Neuronal stem cell (in vitro differentiated cells): ENCODE results near the gene NUDCD2.

Experiments
- DNase-seq: peaks from one replicate; pipeline ENCODE4 v3.0.0-alpha.2; 2013; ENCODE audit warnings: low spot score
- H2AFZ ChIP-seq: one replicate; pipeline ENCODE4 v1.6.1; 2013; ENCODE audit warnings: mild to moderate bottlenecking, low read length, inconsistent platforms
- H2AK5ac ChIP-seq: 2 replicates; pipeline ENCODE4 v1.6.1; 2013; ENCODE audit warnings: low read depth, mild to moderate bottlenecking, inconsistent platforms, low read length, moderate library complexity, mixed read lengths
- H2BK120ac ChIP-seq: 2 replicates; pipeline ENCODE4 v1.6.1; 2013; ENCODE audit warnings: low read depth, mild to moderate bottlenecking, inconsistent platforms, low read length, moderate library complexity, mixed read lengths
- H2BK12ac ChIP-seq: one replicate; pipeline ENCODE4 v1.6.1; 2013; ENCODE audit warnings: low read length, inconsistent platforms
- H2BK15ac ChIP-seq: 2 replicates; pipeline ENCODE4 v1.6.1; 2013; ENCODE audit warnings: mild to moderate bottlenecking, low read length, inconsistent platforms, mixed read lengths
- H2BK5ac ChIP-seq: one replicate; pipeline ENCODE4 v1.6.1; 2013; ENCODE audit warnings: inconsistent platforms, mild to moderate bottlenecking, low read length, moderate library complexity
- H3K14ac ChIP-seq: one replicate; pipeline ENCODE4 v1.6.1; 2013; ENCODE audit warnings: low read length, inconsistent platforms
- H3K18ac ChIP-seq: 2 replicates; pipeline ENCODE4 v1.6.1; 2013; ENCODE audit warnings: low read length, inconsistent platforms
- H3K23ac ChIP-seq: 2 replicates; pipeline ENCODE4 v1.6.1; 2013; ENCODE audit warnings: low read depth, mild to moderate bottlenecking, mixed read lengths, low read length, inconsistent platforms; ENCODE audit not compliant: poor library complexity
- H3K27ac ChIP-seq: replicated peaks from 3 replicates; pipeline ENCODE4 v1.5.1; 2013; ENCODE audit warnings: low read length, inconsistent platforms
- H3K27me3 ChIP-seq, 3 experiments: 2 replicates each; pipeline ENCODE4 v1.6.1; 2013; ENCODE audit warnings: low read length in 3 of 3, mild to moderate bottlenecking in 2 of 3, inconsistent platforms in 1 of 3, low read depth in 1 of 3, mixed read lengths in 1 of 3, moderate library complexity in 1 of 3; ENCODE audit not compliant: control insufficient read depth in 3 of 3, insufficient read depth in 3 of 3
- H3K36me3 ChIP-seq, 2 donors: replicated peaks in 1 of 2; 2 replicates each; pipeline ENCODE4 v1.6.1; 2013; ENCODE audit warnings: low read length in 2 of 2; ENCODE audit not compliant: control insufficient read depth in 2 of 2, insufficient read depth in 2 of 2
- H3K4ac ChIP-seq: 2 replicates; pipeline ENCODE4 v1.6.1; 2013; ENCODE audit warnings: inconsistent platforms, mild to moderate bottlenecking, low read length, moderate library complexity
- H3K4me1 ChIP-seq, 2 donors: 1 replicate in 1 of 2; 2 replicates in 1 of 2; pipeline ENCODE4 v1.6.1; 2013; ENCODE audit warnings: low read length in 2 of 2, low read depth in 1 of 2; ENCODE audit not compliant: control insufficient read depth in 2 of 2, insufficient read depth in 1 of 2
- H3K4me2 ChIP-seq: one replicate; pipeline ENCODE4 v1.6.1; 2013; ENCODE audit warnings: mild to moderate bottlenecking, low read length, inconsistent platforms; ENCODE audit not compliant: insufficient read depth, poor library complexity, severe bottlenecking
- H3K4me3 ChIP-seq, 2 donors: 2 replicates each; pipeline ENCODE4 v1.5.1; 2013; ENCODE audit warnings: low read length in 2 of 2, mild to moderate bottlenecking in 2 of 2, inconsistent platforms in 1 of 2, moderate library complexity in 1 of 2
- H3K79me1 ChIP-seq: one replicate; pipeline ENCODE4 v1.6.1; 2013; ENCODE audit warnings: low read depth, mild to moderate bottlenecking, inconsistent platforms, low read length, moderate library complexity
- H3K9ac ChIP-seq: one replicate; pipeline ENCODE4 v1.6.1; 2013; ENCODE audit warnings: mild to moderate bottlenecking, low read depth, low read length, inconsistent platforms; ENCODE audit not compliant: poor library complexity
- H3K9me3 ChIP-seq, 2 donors: replicated peaks in 1 of 2; 2 replicates each; pipeline versions ENCODE3 to v1.6.1; 2013; ENCODE audit warnings: low read length in 2 of 2, mild to moderate bottlenecking in 2 of 2, inconsistent platforms in 1 of 2, low read depth in 1 of 2, mixed read lengths in 1 of 2, moderate library complexity in 1 of 2; ENCODE audit not compliant: control insufficient read depth in 2 of 2, insufficient read depth in 1 of 2
- H4K8ac ChIP-seq: one replicate; pipeline ENCODE4 v1.6.1; 2013; ENCODE audit warnings: low read depth, mild to moderate bottlenecking, inconsistent platforms, low read length, moderate library complexity
- H4K91ac ChIP-seq: one replicate; pipeline ENCODE4 v1.6.1; 2013; ENCODE audit warnings: low read length, low read depth, mild to moderate bottlenecking, inconsistent platforms; ENCODE audit not compliant: poor library complexity
- WGBS, 2 donors: extraction: QIAGEN DNeasy Blood & Tissue Kit; methylation state at CpG; one replicate each; pipeline ENCODE4 v1.1.7; 2013; ENCODE audit warnings: missing lambda C conversion rate in 2 of 2, mixed read lengths in 1 of 2; ENCODE audit not compliant: insufficient read length in 2 of 2, insufficient replicate concordance in 1 of 2; ENCODE audit errors: extremely low coverage in 2 of 2; 5-methylcytosine and 5-hydroxymethylcytosine counted together

Gene NUDCD2

GRCh38 chr5:163478126-163478981 lies 18.5 kb upstream of the NUDCD2 start:
- no peak overlapping the region for H2AK5ac ChIP-seq
- no peak overlapping the region for H3K4me3 ChIP-seq
- no peak overlapping the region for H2BK15ac ChIP-seq
- H3K9ac ChIP-seq, result no peak overlapping the region
- WGBS, 2 donors, result no CpG with 5 or more reads among the region's 2 CpGs
- H3K27ac ChIP-seq, result no peak overlapping the region
- no peaks in the 10 kb centered on the region for H3K9me3 ChIP-seq
- H3K4me2 ChIP-seq, result no peak overlapping the region
- no peak overlapping the region for H2BK120ac ChIP-seq
- H3K36me3 ChIP-seq, result peaks cover 8 to 98% of the 10 kb centered on the region in 2 donors
- no peak overlapping the region for H3K4ac ChIP-seq
- H3K23ac ChIP-seq, result no peak overlapping the region
- H3K4me1 ChIP-seq, result no peaks in the 10 kb centered on the region
- H2BK12ac ChIP-seq, result no peak overlapping the region
- H2AFZ ChIP-seq, result no peak overlapping the region
- no peak overlapping the region for H4K8ac ChIP-seq
- no peak overlapping the region for H3K14ac ChIP-seq
- no peaks in the 10 kb centered on the region for H3K27me3 ChIP-seq
- H4K91ac ChIP-seq, result no peak overlapping the region
- no peak overlapping the region for H3K18ac ChIP-seq
- H2BK5ac ChIP-seq, result no peak overlapping the region
- DNase-seq, result no peak
- no peaks in the 10 kb centered on the region for H3K79me1 ChIP-seq

GRCh38 chr5:163475411-163475810 lies 15.5 kb upstream of the NUDCD2 start:
- Histone ChIP-seq H3K36me3 (peaks cover 10 to 100% of the 10 kb centered on the region in 2 donors), H4K8ac (no peak overlapping the region), H2AFZ (no peak overlapping the region), H3K4me3 (no peak overlapping the region), H3K4ac (no peak overlapping the region), H3K79me1 (no peaks in the 10 kb centered on the region), H2BK120ac (no peak overlapping the region), H3K14ac (no peak overlapping the region), H3K23ac (no peak overlapping the region), H2BK5ac (no peak overlapping the region), H2BK12ac (no peak overlapping the region), H3K9ac (no peak overlapping the region), H2BK15ac (no peak overlapping the region), H3K18ac (no peak overlapping the region), H3K9me3 (no peaks in the 10 kb centered on the region), H3K27me3 (no peaks in the 10 kb centered on the region), H3K27ac (no peak overlapping the region), H2AK5ac (no peak overlapping the region), H4K91ac (no peak overlapping the region), H3K4me1 (no peaks in the 10 kb centered on the region), H3K4me2 (no peak overlapping the region)
- DNase-seq, result no peak
- WGBS, 2 donors, result no CpG with 5 or more reads among the region's 2 CpGs

GRCh38 chr5:163473635-163474243 lies 13.8 kb upstream of the NUDCD2 start:
- DNase-seq, result no peak
- no peak overlapping the region for H2BK15ac ChIP-seq
- no peak overlapping the region for H3K27ac ChIP-seq
- H2BK5ac ChIP-seq, result no peak overlapping the region
- no CpG with 5 or more reads among the region's 3 CpGs for WGBS, 2 donors
- no peaks in the 10 kb centered on the region for H3K79me1 ChIP-seq
- no peaks in the 10 kb centered on the region for H3K4me1 ChIP-seq
- no peaks in the 10 kb centered on the region for H3K27me3 ChIP-seq
- no peak overlapping the region for H3K4ac ChIP-seq
- no peak overlapping the region for H4K91ac ChIP-seq
- no peak overlapping the region for H3K9ac ChIP-seq
- H2BK120ac ChIP-seq, result no peak overlapping the region
- H4K8ac ChIP-seq, result no peak overlapping the region
- H2BK12ac ChIP-seq, result no peak overlapping the region
- no peak overlapping the region for H3K18ac ChIP-seq
- H3K9me3 ChIP-seq, result no peaks in the 10 kb centered on the region
- H3K4me3 ChIP-seq, result no peak overlapping the region
- H3K4me2 ChIP-seq, result no peak overlapping the region
- H2AK5ac ChIP-seq, result no peak overlapping the region
- H2AFZ ChIP-seq, result no peak overlapping the region
- H3K14ac ChIP-seq, result no peak overlapping the region
- H3K23ac ChIP-seq, result no peak overlapping the region
- peaks cover 16 to 98% of the 10 kb centered on the region in 2 donors for H3K36me3 ChIP-seq

- DNase-seq, result no peak
- Histone ChIP-seq H3K79me1 (no peaks in the 10 kb centered on the region), H2BK120ac (no peak overlapping the region), H3K18ac (no peak overlapping the region), H3K4ac (no peak overlapping the region), H3K27me3 (no peaks in the 10 kb centered on the region), H2BK15ac (no peak overlapping the region), H2AFZ (no peak overlapping the region), H3K23ac (no peak overlapping the region), H3K14ac (no peak overlapping the region), H3K4me1 (no peaks in the 10 kb centered on the region), H3K9me3 (no peaks in the 10 kb centered on the region), H3K9ac (no peak overlapping the region), H3K27ac (no peak overlapping the region), H2BK5ac (no peak overlapping the region), H3K36me3 (peaks cover 17 to 91% of the 10 kb centered on the region in 2 donors), H2AK5ac (no peak overlapping the region), H2BK12ac (no peak overlapping the region), H4K8ac (no peak overlapping the region), H3K4me3 (no peak overlapping the region), H3K4me2 (no peak overlapping the region), H4K91ac (no peak overlapping the region)
- WGBS, 2 donors, result no CpG with 5 or more reads among the region's 4 CpGs
Observed at GRCh38 chr5:163467682-163468081, 7.8 kb upstream of the NUDCD2 start.
